Measurements from ENCODE around the gene EXOSC2. TPM values are rescaled to one million over a fixed set of nuclear protein-coding genes. Genes with fewer than 3 reads are reported as not detected.

EXOSC2 gene
- total and polyA plus RNA-seq, 2 of the 8 experiments (the other 6 are each of a cell fraction or from before 2014, with no cell fraction given) = 47.8 to 93.6 TPM

DNA sequence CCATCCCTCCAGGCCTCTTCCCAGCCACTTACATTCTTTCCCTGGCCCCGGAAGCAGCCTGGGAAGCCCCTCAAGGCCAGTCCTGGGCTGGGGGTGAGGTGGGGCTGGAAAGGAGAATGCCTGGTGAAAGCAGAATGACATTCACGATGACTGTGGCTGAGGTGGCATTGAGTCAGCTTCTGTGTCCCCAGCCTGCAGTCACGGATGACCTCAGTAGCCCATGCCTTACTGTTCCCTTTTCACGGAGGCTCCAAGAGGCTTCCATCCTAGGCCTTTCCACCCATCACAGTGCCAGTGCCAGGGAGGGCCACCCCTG is 26.5 kb upstream of the EXOSC2 start:
- CTCF ChIA-PET (ENCODE audit: partially characterized antibody) = interaction anchor here (0.6 to 6.0 kb wide), 2 partner anchors 13 to 25 kb away, joined by 3 to 53 read pairs; no protein-coding TSS in a partner anchor

More for the DNA sequence above, 26.5 kb upstream of the EXOSC2 start:
- no peaks in the 10 kb centered on the region for H3K79me2 ChIP-seq (ENCODE audit: control insufficient read depth in 1 of 2, insufficient read depth in 2 of 2, low read length in 2 of 2)
- H3K4ac ChIP-seq (replicated peaks; ENCODE audit: insufficient read length, low read depth, low read length) = peak overlapping the region; percentile 19
- H3K4me1 ChIP-seq (replicated peaks in 1 of 4; ENCODE audit: control insufficient read depth in 3 of 4, insufficient read depth in 4 of 4, low read length in 3 of 4) = peaks cover 0 to 35% (median 21%) of the 10 kb centered on the region in 4 experiments; a peak in 6 of 7 replicates
- H4K5ac ChIP-seq (ENCODE audit: insufficient read length, low read depth, low read length) = no peak overlapping the region
- H3K56ac ChIP-seq (replicated peaks; ENCODE audit: insufficient read length, low read depth, low read length) = no peak overlapping the region
- no peak overlapping the region for H3K9ac ChIP-seq (replicated peaks in 1 of 4; ENCODE audit: extremely low read depth in 1 of 4, low read depth in 3 of 4, low read length in 3 of 4)
- peaks cover 9% of the 10 kb centered on the region; the same call in 1 of the 2 replicates for H3K23me2 ChIP-seq (ENCODE audit: low read depth, low read length)
- peak overlapping the region; percentile 60; the same call in 1 of the 2 replicates for H3K18ac ChIP-seq (ENCODE audit: extremely low read depth, low read length)
- peaks cover 66 to 80% (median 76%) of the 10 kb centered on the region in 4 experiments for H3K27me3 ChIP-seq (replicated peaks in 1 of 4; ENCODE audit: control insufficient read depth in 3 of 4, extremely low read depth in 1 of 4, insufficient read depth in 3 of 4, low read length in 3 of 4)
- no peak overlapping the region for H3K27ac ChIP-seq (ENCODE audit: low read depth, low read length)
- H3K4me3 ChIP-seq (ENCODE audit: extremely low read depth in 1 of 4, insufficient read depth in 2 of 4, low read depth in 3 of 4, low read length in 4 of 4) = peak overlapping the region in 3 of 4 experiments; percentile 15 to 58 (median 29); a peak in 3 of 8 replicates
- no peak overlapping the region for H2AK5ac ChIP-seq (ENCODE audit: low read depth, low read length)
- TF ChIP-seq RXRA (IDR thresholded peaks at IDR 0.05; ENCODE audit: insufficient read depth, low read depth, low read length) (no peak), CEBPB (IDR thresholded peaks at IDR 0.05; ENCODE audit: low read depth, low read length) (no peak), JUN (IDR thresholded peaks at IDR 0.05; ENCODE audit: low read depth, low read length) (no peak), SIN3A (conservative IDR thresholded peaks at IDR 0.05 in 1 of 2, IDR thresholded peaks at IDR 0.05 in 1 of 2; ENCODE audit: low read depth in 1 of 2, low read length in 2 of 2) (no peak), BCL11A (IDR thresholded peaks at IDR 0.05; ENCODE audit: low read depth in 2 of 2, low read length in 2 of 2) (no peak), CTCF (IDR thresholded peaks at IDR 0.05; ENCODE audit: control extremely low read depth in 1 of 3, insufficient read depth in 1 of 3, low read depth in 1 of 3, low read length in 3 of 3) (no peak), SIRT6 (IDR thresholded peaks at IDR 0.05; ENCODE audit: low read length) (no peak), E2F6 (IDR thresholded peaks at IDR 0.05) (no peak), CTBP2 (IDR thresholded peaks at IDR 0.05; ENCODE audit: borderline replicate concordance, insufficient read depth, insufficient read length, low read length) (no peak), TAF1 (IDR thresholded peaks at IDR 0.05; ENCODE audit: low read depth, low read length) (no peak)
- 0 out of 2 replicates have a peak overlapping the region, but pooled peaks have one; percentile 33 for H2BK12ac ChIP-seq (ENCODE audit: low read depth, low read length)
- FAIRE-seq = no peak
- no peak overlapping the region for H4K91ac ChIP-seq (replicated peaks; ENCODE audit: insufficient read length, low read length)
- WGBS, 2 experiments (ENCODE audit: extremely low coverage in 1 of 2, insufficient coverage in 1 of 2, insufficient read length in 1 of 2, insufficient replicate concordance in 2 of 2, low coverage in 1 of 2, low lambda C conversion rate in 2 of 2, missing lambda C conversion rate in 1 of 2) = 57% methylated on average over 4 of the region's 4 CpGs; no CpG with 5 or more reads in 1 of the 2 experiments
- H2BK15ac ChIP-seq (ENCODE audit: low read length) = peak overlapping the region; percentile 18; the same call in 1 of the 2 replicates
- no peak overlapping the region for H3K23ac ChIP-seq (ENCODE audit: insufficient read length)
- H3K14ac ChIP-seq (ENCODE audit: insufficient read length) = no peak overlapping the region
- peak overlapping the region; percentile 62 for H3K4me2 ChIP-seq (ENCODE audit: insufficient read depth in 1 of 2, low read depth in 2 of 2, low read length in 2 of 2)
- POLR2A ChIA-PET (ENCODE audit: partially characterized antibody) = interaction anchor here (2.6 kb wide), 1 partner anchor 15 kb away, joined by 8 read pairs; no protein-coding TSS in a partner anchor
- H2BK120ac ChIP-seq (replicated peaks; ENCODE audit: low read depth, low read length) = no peak overlapping the region
- H3K9me3 ChIP-seq (ENCODE audit: insufficient read depth in 2 of 2, low read depth in 1 of 2, low read length in 1 of 2) = no peaks in the 10 kb centered on the region
- DNase-seq (ENCODE audit: low read depth in 1 of 2, low spot score in 2 of 2) = no peak
- no peak overlapping the region for H4K8ac ChIP-seq (ENCODE audit: extremely low read depth, insufficient read depth, low read length)
- H2AFZ ChIP-seq (ENCODE audit: low read length) = 0 out of 2 replicates have a peak overlapping the region, but pooled peaks have one; percentile 10
- H2BK5ac ChIP-seq (ENCODE audit: low read depth, low read length) = no peak overlapping the region; the same call in 1 of the 2 replicates
- H3K36me3 ChIP-seq (ENCODE audit: control insufficient read depth in 2 of 4, insufficient read depth in 4 of 4, low read length in 3 of 4) = peaks cover 0 to 3% (median 0%) of the 10 kb centered on the region in 4 experiments; a peak in 1 of 8 replicates
- no peak overlapping the region for H2BK20ac ChIP-seq (ENCODE audit: low read length)
- H3K79me1 ChIP-seq (ENCODE audit: low read depth, low read length) = no peaks in the 10 kb centered on the region
- H4K20me1 ChIP-seq (replicated peaks in 1 of 2; ENCODE audit: control insufficient read depth in 1 of 2, insufficient read depth in 2 of 2, low read length in 2 of 2) = peaks cover 7 to 15% of the 10 kb centered on the region in 2 experiments

Measured in H1 (cell line).